AG08396 (cell line): Measurements from ENCODE around the gene RNASE7.

Source experiments
- DNase-seq: peaks from one replicate; pipeline ENCODE4 v3.0.0; 2012; ENCODE audit warnings: low spot score, mixed read lengths

The RNASE7 gene

DNA sequence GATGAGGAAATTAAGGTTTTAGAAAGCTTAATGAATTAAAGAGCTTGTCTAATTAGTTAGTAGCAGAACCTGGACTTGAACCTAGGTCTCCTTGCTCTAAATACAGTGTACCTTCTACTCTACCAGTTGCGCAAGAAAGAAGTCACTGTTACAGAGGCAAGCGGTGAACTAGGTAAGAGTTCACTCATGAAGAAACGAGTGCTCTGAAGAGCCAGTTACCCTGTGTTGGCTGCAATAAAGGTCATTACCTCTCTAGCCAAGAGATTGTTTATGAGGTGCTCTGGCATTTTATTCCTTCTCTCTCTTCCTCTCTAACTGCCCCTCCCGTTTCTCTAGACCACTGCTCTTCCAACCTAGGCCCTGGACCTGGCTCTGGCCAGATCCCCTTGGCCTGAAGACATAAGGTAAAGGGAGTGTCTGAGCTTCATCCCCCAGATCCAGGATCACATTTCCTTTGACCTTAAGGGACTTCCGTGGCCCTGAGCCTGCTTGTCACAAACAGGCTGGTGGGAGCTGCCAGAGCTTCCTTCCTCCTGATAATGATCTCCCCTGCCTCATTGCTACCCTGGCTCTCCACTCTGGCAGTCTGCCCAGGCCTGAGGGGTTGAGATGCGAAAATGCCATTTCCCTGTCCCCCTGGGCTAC is 1.9 kb downstream of the RNASE7 start:
- DNase-seq = no peak

DNA sequence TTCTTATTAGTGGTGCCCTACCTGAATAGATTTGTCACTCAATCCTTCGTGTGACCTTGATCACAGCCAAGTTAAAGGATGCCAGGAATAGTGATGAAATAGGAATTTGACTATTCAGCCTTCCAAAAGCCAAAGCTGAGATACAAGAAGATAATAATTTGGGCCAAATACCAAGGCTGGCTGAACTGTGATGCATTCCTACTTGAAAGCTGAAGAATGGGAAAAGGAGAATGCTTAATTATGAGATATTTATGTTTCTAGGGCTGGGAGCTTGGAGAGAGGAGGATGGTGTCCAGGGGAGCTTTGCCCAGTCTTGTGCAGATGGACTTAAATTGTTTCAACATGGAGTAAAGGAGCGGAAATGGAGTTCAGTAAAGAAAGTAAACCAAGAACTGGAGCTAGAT is 5.2 kb downstream of the RNASE7 start:
- no peak for DNase-seq

DNA sequence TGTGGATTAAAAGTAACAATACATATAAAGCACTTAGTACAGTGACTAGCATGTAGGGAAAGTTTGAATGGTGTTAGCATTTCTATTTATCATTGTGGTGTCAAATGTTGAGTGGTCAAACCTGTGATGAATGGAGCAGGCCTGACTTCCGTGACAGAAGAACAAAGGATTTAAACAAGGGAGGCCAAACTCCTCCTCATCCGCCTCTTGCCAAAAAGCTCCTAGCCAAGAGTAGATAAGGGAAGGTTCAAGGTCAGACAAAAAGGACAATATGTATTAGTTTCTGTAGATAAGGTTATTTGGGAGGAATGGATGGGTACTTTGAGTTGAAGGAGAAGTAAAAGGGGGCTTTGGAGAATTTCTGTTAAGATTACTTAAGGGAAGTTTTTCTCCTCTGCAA is 6.5 kb downstream of the RNASE7 start:
- no peak for DNase-seq

DNA sequence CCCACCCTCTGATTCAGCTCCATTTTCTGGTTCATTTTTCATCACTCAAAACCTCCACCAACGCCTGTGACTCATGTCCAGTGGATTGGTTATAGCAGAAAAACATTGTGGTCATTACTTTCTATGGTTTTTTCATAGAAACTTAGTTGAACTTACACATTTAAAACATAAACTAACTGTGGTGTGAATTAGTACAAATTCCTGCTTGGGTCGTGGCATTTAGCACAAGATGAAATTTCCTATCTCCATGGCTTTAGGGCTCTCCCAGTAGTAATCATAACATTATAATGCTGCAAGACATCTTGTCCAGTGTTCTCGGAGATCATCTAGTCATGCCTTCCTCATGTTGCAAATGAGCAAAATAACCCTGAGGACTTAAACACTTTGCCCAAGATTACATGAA is 7.1 kb downstream of the RNASE7 start:
- no peak for DNase-seq

DNA sequence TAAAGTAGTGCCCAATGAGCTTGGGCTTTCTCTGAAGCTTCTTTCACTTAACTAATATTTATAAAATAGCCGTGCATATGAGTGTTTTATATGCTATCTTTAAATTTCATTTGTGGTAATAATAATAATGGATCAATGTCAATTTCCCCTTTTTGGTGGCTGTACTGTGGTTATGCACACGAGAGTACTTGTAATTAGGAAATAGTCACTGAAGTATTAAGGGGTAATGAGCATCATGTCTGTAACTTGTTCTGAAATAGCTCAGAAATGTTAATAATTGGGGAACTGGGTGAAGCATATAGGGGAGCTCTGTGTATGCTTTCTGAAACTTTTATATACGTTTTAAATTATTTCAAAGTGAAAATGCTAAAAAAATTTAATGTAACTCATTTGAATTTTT is 8.4 kb downstream of the RNASE7 start:
- DNase-seq = no peak

DNA sequence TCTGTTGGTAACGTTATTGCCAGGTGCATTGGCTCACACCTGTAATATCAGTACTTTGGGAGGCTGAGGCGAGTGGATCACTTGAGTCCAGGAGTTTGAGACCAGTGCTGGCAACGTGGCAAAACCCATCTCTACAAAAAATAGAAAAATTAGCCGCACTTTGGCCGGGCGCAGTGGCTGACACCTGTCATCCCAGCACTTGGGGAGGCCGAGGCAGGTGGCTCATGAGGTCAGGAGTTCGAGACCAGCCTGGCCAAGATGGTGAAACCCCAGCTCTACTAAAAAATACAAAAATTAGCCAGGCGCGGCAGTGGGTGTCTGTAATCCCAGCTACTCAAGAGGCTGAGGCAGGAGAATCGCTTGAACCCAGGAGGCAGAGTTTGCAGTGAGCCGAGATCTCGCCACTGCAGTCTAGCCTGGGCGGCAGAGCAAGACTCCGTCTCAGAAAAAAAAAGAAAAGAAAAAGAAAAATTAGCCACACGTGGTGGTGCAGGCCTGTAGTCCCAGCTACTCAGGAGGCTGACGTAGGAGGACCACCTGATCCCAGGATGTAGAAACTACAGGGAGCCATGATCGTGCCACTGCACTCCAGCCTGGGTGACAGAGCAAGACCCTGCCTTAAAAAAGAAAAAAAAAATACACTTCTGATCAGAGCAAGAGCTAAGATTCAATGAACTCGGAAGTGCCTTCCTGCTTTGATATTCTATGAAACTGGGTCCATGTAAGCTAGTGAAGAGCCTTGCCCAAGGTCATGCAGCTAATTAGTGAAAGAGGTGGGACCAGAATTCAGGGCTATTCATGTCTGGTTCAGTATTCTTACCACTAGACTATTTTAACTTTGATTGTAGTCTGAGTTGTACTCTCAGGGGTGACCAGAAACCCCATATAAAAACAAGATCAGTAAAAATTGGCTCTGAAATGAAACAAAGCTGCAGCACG is 11.3 kb downstream of the RNASE7 start:
- no peak for DNase-seq

DNA sequence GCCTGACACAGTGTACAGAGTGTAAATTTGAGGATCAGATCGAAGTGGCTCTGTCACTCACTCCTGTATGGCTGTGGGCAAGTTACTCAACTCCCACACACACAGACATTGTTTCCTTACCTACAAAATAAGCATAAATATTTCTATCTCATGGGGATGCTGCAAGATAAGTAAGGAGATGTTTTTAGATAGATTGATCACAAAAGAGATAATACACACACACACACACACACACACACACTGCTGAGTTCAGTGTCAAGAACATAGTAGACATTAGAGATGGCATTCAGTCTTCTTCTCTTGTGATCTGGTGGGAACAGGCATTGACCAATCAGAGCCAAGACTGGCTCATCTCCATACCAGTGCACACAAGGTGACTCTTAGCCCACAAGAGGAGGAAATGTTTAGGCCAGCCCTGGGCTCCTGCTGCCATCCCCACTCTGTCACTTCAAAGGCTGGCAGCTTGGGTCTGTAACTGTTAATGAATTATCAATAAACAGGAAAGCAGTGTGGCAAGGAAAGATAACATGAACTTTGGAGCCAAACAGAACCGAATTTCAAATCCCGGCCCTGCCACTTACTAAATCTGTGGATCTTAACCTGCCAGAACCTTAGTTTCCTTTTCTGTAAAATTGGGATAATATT is 12.1 kb downstream of the RNASE7 start:
- no peak for DNase-seq

DNA sequence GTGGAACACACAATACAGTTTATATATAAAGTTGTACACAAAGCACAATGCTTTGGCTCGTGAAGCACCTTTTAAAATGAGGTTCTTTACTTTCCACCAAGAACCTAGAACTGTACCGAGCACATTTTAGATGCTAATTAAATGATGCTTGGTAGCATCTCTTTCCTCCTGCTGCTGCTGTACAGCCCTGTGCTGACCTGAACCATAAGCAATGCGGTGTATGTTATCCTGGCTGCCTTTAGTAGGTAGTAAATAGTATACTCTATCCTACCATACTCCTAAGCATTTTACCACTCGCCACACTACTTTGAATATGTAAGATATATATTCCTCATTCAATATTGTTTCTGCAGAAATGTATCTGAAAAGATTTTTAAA is 12.6 kb downstream of the RNASE7 start:
- no peak for DNase-seq

DNA sequence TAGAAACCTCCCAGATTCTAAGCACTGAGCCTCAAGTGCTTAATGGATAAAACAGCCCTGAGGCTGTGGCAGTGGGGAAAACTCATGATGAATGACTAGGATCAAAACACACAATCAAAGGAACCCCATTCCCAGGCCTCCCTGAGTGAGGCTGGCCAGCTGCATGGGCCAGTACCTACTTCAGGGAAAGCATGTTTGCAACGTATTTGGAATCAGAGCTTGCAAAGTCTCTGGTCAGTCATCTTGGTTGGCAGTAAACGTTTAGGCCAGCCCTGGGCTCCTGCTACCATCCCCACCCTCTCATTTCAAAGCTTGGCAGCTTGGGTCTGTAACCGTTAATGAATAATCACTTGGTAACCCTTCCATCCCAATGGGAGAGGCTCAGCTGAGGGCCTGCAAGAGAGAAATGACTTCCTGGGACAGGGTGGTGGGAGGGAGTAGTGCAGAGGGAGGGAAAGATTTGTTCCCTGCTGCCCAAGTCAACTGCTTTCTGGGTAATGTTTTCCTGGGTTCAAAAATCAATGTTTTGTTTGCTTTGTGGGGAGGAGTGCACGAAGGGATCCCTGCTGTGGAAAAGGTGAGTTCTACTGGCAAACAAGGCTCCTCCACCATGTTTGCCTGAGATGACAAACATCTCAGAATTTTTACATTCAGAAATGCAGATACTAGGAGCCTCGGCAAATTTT is 13.4 kb downstream of the RNASE7 start:
- no peak for DNase-seq

DNA sequence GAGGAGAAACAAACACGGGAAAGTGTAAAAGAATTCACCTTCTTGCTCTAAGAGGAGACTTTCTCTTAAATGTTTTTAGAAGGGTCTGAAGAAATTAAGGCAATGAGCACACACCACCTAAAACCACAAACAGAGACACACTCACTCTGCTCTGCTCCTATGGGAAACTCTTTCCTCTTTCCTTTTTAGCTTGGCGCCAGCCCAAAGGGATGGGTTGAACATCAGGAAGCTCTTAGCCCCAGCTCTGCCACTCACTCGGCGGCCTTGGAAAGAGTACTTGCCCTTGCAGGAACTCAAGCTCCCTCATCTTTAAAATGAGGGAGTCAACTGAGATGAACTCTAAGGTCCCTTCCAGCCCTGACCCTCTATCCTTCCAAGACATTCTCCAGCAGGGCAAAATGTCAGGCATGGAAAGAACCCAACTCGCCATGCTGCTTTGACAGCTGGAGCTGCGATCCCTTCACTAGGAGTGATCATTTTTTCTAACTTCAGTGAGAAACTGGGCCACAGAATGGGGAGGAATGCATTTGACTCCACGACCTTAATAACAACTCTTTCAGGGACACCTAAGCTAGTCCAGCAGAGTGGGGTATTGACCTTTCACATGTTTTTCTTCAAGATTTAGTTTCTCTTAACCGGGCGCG is 14.5 kb downstream of the RNASE7 start:
- no peak for DNase-seq

DNA sequence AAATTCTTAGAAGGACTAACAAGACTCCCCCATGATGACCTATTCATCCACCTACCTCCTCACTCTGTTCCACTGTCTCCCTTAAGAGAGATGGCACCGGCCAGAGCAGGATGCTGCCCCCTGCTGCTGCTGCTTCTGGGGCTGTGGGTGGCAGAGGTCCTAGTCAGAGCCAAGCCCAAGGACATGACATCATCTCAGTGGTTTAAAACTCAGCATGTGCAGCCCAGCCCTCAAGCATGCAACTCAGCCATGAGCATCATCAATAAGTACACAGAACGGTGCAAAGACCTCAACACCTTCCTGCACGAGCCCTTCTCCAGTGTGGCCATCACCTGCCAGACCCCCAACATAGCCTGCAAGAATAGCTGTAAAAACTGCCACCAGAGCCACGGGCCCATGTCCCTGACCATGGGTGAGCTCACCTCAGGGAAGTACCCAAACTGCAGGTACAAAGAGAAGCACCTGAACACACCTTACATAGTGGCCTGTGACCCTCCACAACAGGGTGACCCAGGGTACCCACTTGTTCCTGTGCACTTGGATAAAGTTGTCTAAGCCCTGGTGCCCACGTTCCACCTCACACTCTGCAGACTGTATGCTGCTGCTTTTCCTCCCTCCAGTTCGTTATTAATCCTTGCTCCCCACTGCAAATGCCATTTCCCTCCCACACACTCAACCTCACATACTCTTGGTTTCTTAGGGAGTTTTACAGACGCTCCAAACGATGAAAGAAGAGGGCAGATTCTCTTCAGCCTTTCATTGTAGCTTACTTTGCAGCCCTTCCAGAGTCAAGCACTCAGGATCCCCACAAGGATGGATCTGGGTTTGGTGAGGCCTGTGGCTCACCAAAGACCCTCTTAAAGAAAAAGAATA is 15.9 kb downstream of the RNASE7 start, which contains the start of gene RNASE8:
RNASE8 (plus strand) TSS at position 20 of the 873 bp plus-strand sequence; CDS start at position 91, 71 bp downstream.
- no peak for DNase-seq

DNA sequence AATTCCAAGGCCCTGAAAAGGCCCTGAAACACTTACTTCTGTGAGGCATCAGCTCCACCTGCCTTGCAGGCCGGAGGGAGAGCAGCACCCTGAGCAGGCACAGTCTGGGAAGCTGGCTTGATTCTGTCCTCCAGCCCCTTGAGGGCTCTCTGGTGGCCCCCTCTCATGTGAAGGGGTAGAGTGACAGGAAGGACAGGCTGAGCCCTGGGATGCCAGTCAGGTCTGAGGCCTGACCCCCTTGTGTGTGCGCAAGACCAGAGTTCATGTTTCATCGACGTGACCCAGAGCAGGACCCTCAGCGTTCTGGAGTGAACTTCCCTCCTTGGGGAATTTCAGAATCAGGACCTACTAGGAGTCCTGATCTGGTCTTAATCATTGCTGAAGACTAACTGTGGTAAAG is 16.7 kb downstream of the RNASE7 start:
- no peak for DNase-seq

DNA sequence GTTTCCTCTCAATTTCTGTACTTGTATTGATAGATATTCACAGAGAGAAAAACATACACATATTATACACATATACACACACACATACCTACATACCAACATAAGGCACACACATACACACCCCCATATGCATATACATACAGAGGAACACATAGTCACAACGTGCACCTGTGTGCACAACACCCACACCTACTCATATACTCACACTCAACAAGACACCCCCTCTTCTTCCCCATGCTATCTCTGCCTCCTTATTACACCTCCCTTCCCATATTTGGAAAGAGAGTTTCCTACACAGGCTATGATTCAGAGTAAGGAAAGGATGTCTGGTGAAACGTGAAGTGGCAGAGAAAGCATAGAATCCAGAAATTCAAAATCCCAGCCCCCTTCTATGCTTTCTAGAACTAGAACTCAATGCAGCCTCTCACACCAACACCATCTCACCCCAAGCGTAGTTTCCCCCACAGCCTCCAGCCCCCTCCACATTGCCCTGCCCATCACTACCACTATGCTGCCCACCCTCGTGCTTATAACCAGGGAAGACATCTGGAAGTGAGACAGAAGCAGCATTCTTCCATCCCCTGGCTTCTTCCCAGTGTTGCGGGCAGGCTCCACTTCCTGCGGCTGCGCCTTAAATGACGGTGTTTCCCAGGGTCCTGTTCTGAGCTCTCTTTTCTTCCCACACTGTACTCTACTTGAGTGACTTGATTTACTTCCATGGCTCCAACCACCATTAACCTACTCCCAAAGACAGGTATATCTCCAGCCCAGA is 17.9 kb downstream of the RNASE7 start:
- DNase-seq = no peak

DNA sequence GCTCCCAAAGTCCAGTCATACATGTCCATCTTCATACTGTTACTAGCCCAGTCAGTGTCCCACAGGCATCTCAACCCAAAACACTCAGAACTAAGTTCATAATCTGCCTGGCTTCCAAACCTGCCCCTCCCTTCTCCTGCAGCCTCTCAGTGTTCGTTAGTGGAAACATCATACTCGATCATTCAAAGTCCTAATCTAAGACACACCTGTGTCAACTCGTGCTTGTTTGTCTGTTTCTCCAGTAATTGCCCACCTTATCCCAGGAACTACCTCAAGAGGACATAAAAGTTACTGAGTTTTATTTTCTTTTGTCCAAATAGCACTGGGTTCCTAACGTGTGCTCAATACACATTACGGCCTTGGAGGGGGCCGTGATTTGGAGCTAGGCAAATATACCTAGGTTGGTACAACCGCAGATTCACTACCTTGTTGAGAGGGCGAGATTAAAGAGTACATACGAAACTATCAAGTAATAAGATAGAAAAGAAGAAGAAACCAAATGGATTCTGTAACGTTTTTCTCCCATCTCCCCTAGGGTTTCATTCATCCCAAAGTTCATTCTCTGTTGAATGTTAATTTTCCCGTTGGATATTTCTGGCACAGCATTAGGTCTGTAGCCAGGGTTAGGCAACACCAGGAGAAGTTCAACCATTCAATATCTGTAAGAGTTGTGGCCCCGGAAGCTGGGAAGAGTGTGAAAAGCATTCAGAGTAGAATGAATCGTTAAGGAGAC is 18.6 kb downstream of the RNASE7 start:
- DNase-seq = no peak

DNA sequence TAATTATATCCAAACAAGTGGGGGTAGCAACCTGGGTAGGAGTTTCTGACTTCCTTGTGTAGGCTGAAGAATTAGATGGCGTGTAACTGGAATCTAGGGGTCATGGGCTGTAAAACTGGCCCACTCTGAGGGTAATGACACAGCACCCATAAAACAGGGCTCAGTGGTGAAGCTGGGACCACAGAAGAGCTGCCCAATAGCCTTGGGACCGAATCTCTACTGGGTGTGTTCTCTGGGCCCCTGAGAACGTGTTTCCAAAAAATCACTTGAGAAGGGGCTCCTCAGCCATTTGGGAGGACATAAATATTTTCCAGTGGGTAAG is 19.1 kb downstream of the RNASE7 start:
- no peak for DNase-seq

DNA sequence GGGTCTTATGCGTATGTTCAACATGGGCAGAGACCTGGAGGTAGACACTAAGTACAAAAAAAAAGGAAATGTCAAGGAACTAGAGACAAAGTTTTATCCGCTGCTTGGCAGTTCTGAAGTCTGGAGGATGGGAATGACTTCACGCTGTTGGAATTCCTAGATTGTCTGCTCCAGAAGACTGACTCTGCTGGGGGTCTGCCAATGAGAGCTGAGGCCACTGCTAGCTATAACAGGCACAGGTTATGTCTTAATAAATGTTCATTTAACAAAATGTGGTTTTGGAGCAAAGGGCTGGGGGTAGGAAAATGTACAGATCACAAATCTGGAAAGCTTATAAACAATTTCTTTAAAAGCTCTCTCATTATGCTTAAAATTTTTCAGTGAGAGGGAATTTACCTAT is 21.3 kb downstream of the RNASE7 start:
- DNase-seq = peak; percentile 74

DNA sequence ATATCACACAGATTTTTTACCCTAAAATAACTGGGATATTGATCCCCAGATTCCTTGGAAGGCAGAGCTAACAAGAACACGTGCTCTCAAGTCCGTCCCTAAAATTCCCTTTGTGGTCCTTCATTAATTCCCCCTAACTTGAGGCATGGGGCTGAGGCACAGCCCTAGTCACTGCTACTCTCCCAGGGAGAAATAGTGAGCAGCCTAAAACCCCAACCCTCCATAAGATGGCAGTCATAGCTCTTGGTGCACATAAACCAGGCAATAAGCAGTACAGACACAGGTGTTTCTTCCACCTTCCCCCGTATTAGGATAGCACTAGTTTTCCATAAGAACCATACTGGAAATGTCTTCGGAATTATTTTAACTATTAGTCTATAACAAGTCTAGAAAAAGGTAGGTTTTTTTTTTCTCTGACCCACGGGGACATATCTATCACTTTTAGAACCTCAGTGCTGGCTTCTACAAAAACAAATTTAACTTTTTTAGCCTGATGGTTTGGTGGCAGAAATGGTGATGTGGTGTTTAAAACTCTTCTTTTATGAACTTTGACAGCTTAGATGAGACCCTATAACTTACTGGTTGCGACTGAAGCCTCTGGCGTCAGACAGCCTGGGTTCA is 24.8 kb downstream of the RNASE7 start:
- no peak for DNase-seq

DNA sequence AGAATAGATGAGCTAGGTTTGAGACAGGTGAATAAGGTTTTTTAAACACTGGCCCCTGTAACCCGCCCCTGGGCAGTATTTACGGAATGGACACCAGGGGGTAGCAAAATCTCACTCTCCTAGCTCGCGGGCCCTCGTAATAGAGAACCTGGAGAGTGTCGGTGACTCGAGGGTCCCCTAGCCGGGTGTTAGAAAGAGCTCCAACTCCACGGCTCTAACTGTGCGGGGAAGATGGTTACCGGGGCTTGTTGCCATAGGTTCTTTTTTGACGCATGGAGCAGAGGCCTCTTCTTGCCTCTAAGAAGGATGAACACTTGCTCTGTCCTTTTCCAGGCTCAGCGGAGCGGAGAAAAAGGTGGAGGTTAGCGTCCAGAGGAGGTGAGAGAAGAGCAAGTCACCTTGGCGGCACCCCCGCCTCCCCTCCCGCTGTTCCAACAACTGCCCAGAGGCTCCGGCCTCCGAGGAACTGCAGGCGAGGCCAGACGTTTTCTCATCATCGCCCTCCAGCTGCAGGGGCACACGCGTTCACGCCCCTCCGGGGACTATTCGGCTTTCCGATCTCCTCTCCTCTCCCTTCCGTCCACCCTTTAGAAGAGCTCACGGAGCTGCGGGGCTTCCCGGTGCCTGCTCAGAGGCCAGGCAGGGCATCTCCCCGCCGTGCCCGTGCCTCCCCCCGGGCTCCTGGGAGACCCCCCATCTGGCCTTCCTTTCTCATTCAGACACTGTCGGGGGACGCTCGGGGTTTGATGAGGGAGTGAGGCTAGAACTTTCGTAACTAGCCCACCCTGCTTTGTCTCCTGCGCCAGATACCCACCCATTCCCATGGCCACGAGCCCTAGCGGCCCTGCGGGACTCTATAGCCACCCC is 26.6 kb downstream of the RNASE7 start:
- DNase-seq = peak; percentile 63
